Right lobe of liver (tissue), 6 donors: ENCODE measurements around the gene SPP1. TPM values are rescaled to one million over a fixed set of nuclear protein-coding genes. Genes with fewer than 3 reads are reported as not detected.

Source experiments
- ATAC-seq, 4 donors: fragments of 200-7000 bp; cut with Tn5 transposase; one replicate each; pipeline ENCODE4 v1.9.1; 2020; ENCODE audit warnings: mild to moderate bottlenecking in 4 of 4, moderate library complexity in 4 of 4
- DNase-seq, 3 donors: peaks; one replicate each; pipeline ENCODE4 v3.0.0-alpha.2; 2020
- H3K27ac ChIP-seq, 3 donors: fragments of 200-600 bp; one replicate each; pipeline ENCODE4 v1.8.0; 2022
- H3K27me3 ChIP-seq, 2 donors: fragments of 200-600 bp; one replicate each; pipeline ENCODE4 v1.8.0; 2022
- H3K36me3 ChIP-seq, 4 donors: fragments of 200-600 bp; sonication (generic) in 1 of 4; one replicate each; pipeline versions ENCODE4 v1.5.1 to v1.8.0; 2017 to 2022; ENCODE audit warnings: control low read depth in 1 of 4
- H3K4me1 ChIP-seq, 4 donors: fragments of 200-600 bp; sonication (generic) in 1 of 4; one replicate each; pipeline versions ENCODE4 v1.5.1 to v1.8.0; 2017 to 2022; ENCODE audit warnings: control low read depth in 1 of 4
- H3K4me3 ChIP-seq, 3 donors: fragments of 200-600 bp; one replicate each; pipeline ENCODE4 v1.8.0; 2022
- H3K9me3 ChIP-seq, 4 donors: fragments of 200-600 bp; sonication (generic) in 1 of 4; one replicate each; pipeline versions ENCODE4 v1.5.1 to v1.8.0; 2017 to 2022; ENCODE audit warnings: control low read depth in 1 of 4
- POLR2A ChIP-seq: fragments of 450-650 bp; IDR thresholded peaks from one replicate; pipeline ENCODE4 v1.6.1; 2017; ENCODE audit warnings: antibody characterized with exemption, mild to moderate bottlenecking
- WGBS: methylation state at CpG from one replicate; pipeline ENCODE4 v1.1.6; 2018; ENCODE audit warnings: low coverage, low lambda C conversion rate; ENCODE audit not compliant: insufficient coverage; ENCODE audit errors: missing lambda C conversion rate; 5-methylcytosine and 5-hydroxymethylcytosine counted together
- intact Hi-C, 2 donors: fragments of 100-400 bp; cut with DNase I; formaldehyde crosslinking; loops; one replicate each; pipeline versions ENCODE4 v1.11.2 to v1.14.1; 2022
- total RNA-seq, 6 experiments: library from RNA; depleted of rRNA in 2 of 6; stranded (reverse); fragments of >200 nt in 2 of 6; fragmentation: NEBNext Ultra II Directional in 3 of 6; extraction: Animal tissue kit (Norgen Biotek cat#: 25700) in 3 of 6; gene quantifications; one replicate each; pipeline versions ENCODE4 v1.1.0 to v1.2.4, GENCODE V29; 2016 to 2023
- TF ChIP-seq, protein P1 (sequence below), 4 donors: fragments of 200-600 bp in 3 of 4; fragments of 450-650 bp in 1 of 4; IDR thresholded peaks; one replicate each; pipeline versions ENCODE4 v1.5.1 to v1.8.0; 2016 to 2022; ENCODE audit warnings: antibody characterized with exemption in 4 of 4, mild to moderate bottlenecking in 2 of 4
- donor health status: DM: no; HTN: yes; CAD: no.
- donor health status: DM: no; HTN: no; CAD: no.
- donor health status: DM: no; HTN: no; CAD: no.
- donor health status: DM: no; HTN: yes; CAD: no.
- donor health status: DM: no; HTN: yes; CAD: no.

Gene SPP1
- total RNA-seq, 6 experiments from 2014 or later = 6.0 to 240 (median 15.5) TPM

DNA sequence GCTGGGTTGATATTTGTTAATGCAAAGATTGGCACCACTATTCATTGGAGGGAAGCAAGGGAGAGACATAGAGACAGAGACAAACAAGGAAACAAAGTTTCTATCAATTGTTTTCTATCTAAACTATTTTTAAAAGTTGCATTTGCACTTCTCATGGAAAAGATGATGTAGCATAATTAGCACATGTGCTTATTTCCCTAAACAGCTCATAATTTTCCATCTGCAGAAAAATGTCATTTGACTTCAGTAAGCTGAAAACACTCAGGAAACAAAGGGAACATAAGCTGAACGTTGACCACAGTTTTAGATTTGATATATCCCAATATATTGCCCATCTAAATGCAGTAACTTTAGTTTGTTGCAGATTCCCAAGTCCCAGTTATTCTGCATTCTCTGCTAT is 18.5 kb upstream of the SPP1 start:
- intact Hi-C loops = no loop called here
- DNase-seq (no peak), ATAC-seq (no peak)
- WGBS = 53% methylated on average over 1 of the region's 1 CpG
- TF ChIP-seq, protein P1, sequence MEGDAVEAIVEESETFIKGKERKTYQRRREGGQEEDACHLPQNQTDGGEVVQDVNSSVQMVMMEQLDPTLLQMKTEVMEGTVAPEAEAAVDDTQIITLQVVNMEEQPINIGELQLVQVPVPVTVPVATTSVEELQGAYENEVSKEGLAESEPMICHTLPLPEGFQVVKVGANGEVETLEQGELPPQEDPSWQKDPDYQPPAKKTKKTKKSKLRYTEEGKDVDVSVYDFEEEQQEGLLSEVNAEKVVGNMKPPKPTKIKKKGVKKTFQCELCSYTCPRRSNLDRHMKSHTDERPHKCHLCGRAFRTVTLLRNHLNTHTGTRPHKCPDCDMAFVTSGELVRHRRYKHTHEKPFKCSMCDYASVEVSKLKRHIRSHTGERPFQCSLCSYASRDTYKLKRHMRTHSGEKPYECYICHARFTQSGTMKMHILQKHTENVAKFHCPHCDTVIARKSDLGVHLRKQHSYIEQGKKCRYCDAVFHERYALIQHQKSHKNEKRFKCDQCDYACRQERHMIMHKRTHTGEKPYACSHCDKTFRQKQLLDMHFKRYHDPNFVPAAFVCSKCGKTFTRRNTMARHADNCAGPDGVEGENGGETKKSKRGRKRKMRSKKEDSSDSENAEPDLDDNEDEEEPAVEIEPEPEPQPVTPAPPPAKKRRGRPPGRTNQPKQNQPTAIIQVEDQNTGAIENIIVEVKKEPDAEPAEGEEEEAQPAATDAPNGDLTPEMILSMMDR (IDR thresholded peaks at IDR 0.05) = no peak
- TF ChIP-seq POLR2A = no peak
- no peaks in the 10 kb centered on the region for H3K36me3 ChIP-seq
- no peaks in the 10 kb centered on the region for H3K27me3 ChIP-seq
- H3K9me3 ChIP-seq = no peaks in the 10 kb centered on the region
- no peak overlapping the region for H3K4me3 ChIP-seq
- no peak overlapping the region for H3K27ac ChIP-seq
- H3K4me1 ChIP-seq = no peaks in the 10 kb centered on the region

DNA sequence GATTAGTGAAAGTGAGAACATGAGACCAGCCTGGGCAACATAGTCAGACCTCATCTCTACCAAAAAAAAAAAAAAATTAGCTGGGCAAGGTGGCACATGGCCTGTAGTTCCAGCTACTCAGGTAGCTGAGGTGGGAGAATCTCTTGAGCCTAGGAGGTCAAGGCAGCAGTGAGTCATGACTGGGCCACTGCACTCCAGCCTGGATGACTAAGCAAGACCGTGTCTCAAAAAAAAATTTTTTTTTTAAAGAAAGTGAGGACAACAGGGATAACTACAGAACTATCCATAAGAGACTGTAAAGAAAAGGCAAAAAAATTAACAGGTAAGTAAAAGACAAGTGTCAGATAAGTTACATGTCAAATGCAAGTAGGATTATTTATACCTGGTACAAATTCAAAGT is 13.5 kb upstream of the SPP1 start:
- ATAC-seq = peak in 1 of 4 donors; percentile 61
- 38% methylated on average over 1 of the region's 1 CpG for WGBS
- TF ChIP-seq POLR2A = no peak
- TF ChIP-seq, protein P1 (IDR thresholded peaks at IDR 0.05) = no peak
- H3K4me3 ChIP-seq = no peak overlapping the region
- no peaks in the 10 kb centered on the region for H3K9me3 ChIP-seq
- H3K4me1 ChIP-seq = no peaks in the 10 kb centered on the region
- intact Hi-C loops = loop anchor here in 1 of 2 donors (10.0 kb wide), 1 partner anchor 107 kb away; no protein-coding TSS in a partner anchor
- DNase-seq = no peak
- no peaks in the 10 kb centered on the region for H3K27me3 ChIP-seq
- H3K27ac ChIP-seq = no peak overlapping the region
- no peaks in the 10 kb centered on the region for H3K36me3 ChIP-seq

DNA sequence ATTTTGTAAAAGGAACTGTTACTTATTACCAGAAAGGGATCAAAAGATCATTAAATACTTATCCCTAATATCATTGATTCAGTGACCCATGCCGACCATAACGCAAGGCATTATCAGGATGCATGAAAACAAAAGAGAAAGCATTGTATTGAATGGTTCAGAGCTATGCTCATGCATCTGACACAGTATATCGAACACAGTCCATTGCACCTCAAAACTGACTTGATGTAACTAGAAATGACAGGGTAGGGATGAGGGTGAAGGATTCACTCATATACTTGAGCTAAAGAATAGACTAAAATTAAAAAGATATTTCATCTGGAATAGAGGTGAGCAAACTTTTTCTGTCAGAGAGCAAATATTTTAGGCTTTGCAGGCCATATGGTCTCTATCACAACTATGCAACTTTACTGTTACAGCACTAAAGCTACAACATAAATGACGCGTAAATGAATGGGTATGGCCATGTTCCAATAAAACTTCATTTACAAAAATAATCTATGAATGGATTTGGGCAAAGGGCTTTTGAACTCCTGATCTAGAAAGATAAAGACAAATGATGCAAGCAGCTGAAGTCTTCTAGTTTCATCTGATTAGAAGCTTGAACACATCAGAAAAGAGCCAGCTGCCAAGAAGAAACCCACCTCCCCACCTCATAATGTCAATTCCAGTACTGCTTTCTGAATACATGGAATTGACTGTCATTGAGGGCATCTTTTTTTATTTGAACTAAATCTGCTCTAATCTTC is 12.9 kb upstream of the SPP1 start:
- no peak for ATAC-seq
- intact Hi-C loops = loop anchor here in 1 of 2 donors (10.0 kb wide), 1 partner anchor 108 kb away; no protein-coding TSS in a partner anchor
- H3K9me3 ChIP-seq = no peaks in the 10 kb centered on the region
- H3K27ac ChIP-seq = no peak overlapping the region
- H3K36me3 ChIP-seq = no peaks in the 10 kb centered on the region
- no peaks in the 10 kb centered on the region for H3K4me1 ChIP-seq
- H3K4me3 ChIP-seq = no peak overlapping the region
- TF ChIP-seq, protein P1 (IDR thresholded peaks at IDR 0.05) = no peak
- no peak for TF ChIP-seq POLR2A
- no peak for DNase-seq
- 75% methylated on average over 5 of the region's 5 CpGs for WGBS
- H3K27me3 ChIP-seq = no peaks in the 10 kb centered on the region

DNA sequence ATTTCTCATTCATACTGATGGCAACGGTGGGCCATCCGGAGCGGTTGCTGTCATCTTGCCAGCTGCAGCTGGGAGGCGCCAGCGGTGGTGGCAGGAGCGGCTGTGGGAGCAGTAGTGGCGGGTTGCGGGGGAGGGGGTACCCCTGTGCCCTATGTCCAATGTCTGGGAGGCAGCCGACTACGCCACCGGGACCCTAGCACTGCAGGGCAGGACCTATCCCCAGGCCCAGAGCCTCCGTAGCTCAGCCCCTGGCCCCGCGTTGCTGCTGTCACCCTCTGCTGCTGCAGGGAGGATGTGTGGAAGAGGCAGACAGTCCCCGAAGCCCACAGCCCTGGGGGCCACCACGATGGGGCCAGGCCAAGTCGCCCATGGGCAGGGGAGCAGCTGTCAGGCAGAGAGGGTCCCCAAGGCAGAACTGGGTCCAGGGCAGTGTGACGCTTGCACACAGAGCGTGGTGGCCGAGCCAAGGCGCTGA is 10.0 kb upstream of the SPP1 start:
- no peak for TF ChIP-seq POLR2A
- TF ChIP-seq, protein P1 (IDR thresholded peaks at IDR 0.05) = no peak
- Histone ChIP-seq H3K4me1 (no peaks in the 10 kb centered on the region), H3K9me3 (no peaks in the 10 kb centered on the region), H3K36me3 (no peaks in the 10 kb centered on the region), H3K27me3 (no peaks in the 10 kb centered on the region), H3K27ac (no peak overlapping the region), H3K4me3 (no peak overlapping the region)
- peak in 1 of 4 donors; percentile 36 for ATAC-seq
- peak in 1 of 3 donors; percentile 46 for DNase-seq
- intact Hi-C loops = loop anchor here in 1 of 2 donors (10.0 kb wide), 1 partner anchor 111 kb away; no protein-coding TSS in a partner anchor
- WGBS = 100% methylated on average over 2 of the region's 21 CpGs
